DOHH2 (cell line): ENCODE results near the gene SPIRE1.

ENCODE experiments used
- H3F3A ChIP-seq: fragments of 200-600 bp; sonication (generic), shearing (Covaris generic); 2 replicates; pipeline ENCODE4 v1.6.0; 2016; ENCODE audit warnings: antibody characterized with exemption, mild to moderate bottlenecking; ENCODE audit not compliant: control insufficient read depth, insufficient read depth
- H3K27ac ChIP-seq: fragments of 200-600 bp; sonication (generic); 2 replicates; pipeline ENCODE4 v1.5.1; 2014; ENCODE audit warnings: low read depth, mild to moderate bottlenecking, low read length, moderate library complexity
- H3K27me3 ChIP-seq: fragments of 200-600 bp; sonication (generic); 2 replicates; pipeline ENCODE4 v1.6.1; 2014; ENCODE audit warnings: mild to moderate bottlenecking, low read length, mixed read lengths; ENCODE audit not compliant: control insufficient read depth
- H3K36me3 ChIP-seq: fragments of 200-600 bp; sonication (generic); 2 replicates; pipeline ENCODE4 v1.6.1; 2014; ENCODE audit warnings: mild to moderate bottlenecking, low read length, moderate library complexity, mixed read lengths; ENCODE audit not compliant: control insufficient read depth
- H3K4me1 ChIP-seq: fragments of 200-600 bp; sonication (generic); 2 replicates; pipeline ENCODE4 v1.6.1; 2014; ENCODE audit warnings: mild to moderate bottlenecking, low read length, mixed read lengths; ENCODE audit not compliant: control insufficient read depth
- H3K4me2 ChIP-seq: fragments of 200-600 bp; sonication (generic); 2 replicates; pipeline ENCODE4 v1.6.0; 2014; ENCODE audit warnings: mild to moderate bottlenecking, low read length, moderate library complexity
- H3K4me3 ChIP-seq: fragments of 200-600 bp; sonication (generic); 2 replicates; pipeline ENCODE4 v1.5.1; 2014; ENCODE audit warnings: mild to moderate bottlenecking, low read length, mixed read lengths
- H3K79me2 ChIP-seq: fragments of 200-600 bp; sonication (generic); 2 replicates; pipeline ENCODE4 v1.6.1; 2014; ENCODE audit warnings: mild to moderate bottlenecking, low read length, mixed read lengths; ENCODE audit not compliant: control insufficient read depth
- H3K9me2 ChIP-seq: fragments of 200-600 bp; sonication (generic); replicated peaks from 2 replicates; pipeline ENCODE4 v1.6.1; 2014; ENCODE audit warnings: mild to moderate bottlenecking, low read length, mixed read lengths; ENCODE audit not compliant: control insufficient read depth
- H3K9me3 ChIP-seq: fragments of 200-600 bp; sonication (generic); 2 replicates; pipeline ENCODE4 v1.6.1; 2014; ENCODE audit warnings: antibody characterized with exemption, low read length, mixed read lengths; ENCODE audit not compliant: control insufficient read depth, insufficient read depth
- H4K20me1 ChIP-seq: fragments of 200-600 bp; sonication (generic); 2 replicates; pipeline ENCODE4 v1.6.0; 2014; ENCODE audit warnings: low read depth, mild to moderate bottlenecking, antibody characterized with exemption, low read length, moderate library complexity; ENCODE audit not compliant: control insufficient read depth, insufficient read depth
- EZH2phosphoT487 ChIP-seq: fragments of 200-600 bp; sonication (generic); IDR thresholded peaks from 2 replicates; pipeline ENCODE4 v1.6.1; 2017; ENCODE audit warnings: borderline replicate concordance, mild to moderate bottlenecking, antibody characterized with exemption, low read length, moderate library complexity, mixed read lengths
- TF ChIP-seq, protein P1 (sequence below): fragments of 200-600 bp; sonication (generic); IDR thresholded peaks from one replicate; pipeline ENCODE4 v1.5.1; 2014; ENCODE audit warnings: antibody characterized with exemption, mild to moderate bottlenecking, low read depth, low read length; ENCODE audit not compliant: poor library complexity, severe bottlenecking

The SPIRE1 gene

GRCh38 chr18:12397254-12397653, 260.7 kb downstream of the SPIRE1 start:
- no peak overlapping the region for H3K4me3 ChIP-seq
- no peaks in the 10 kb centered on the region for H4K20me1 ChIP-seq
- H3K9me3 ChIP-seq = no peaks in the 10 kb centered on the region
- H3K4me1 ChIP-seq = no peaks in the 10 kb centered on the region
- no peaks in the 10 kb centered on the region for H3K9me2 ChIP-seq
- no peak overlapping the region for H3K4me2 ChIP-seq
- H3K36me3 ChIP-seq = no peaks in the 10 kb centered on the region
- no peaks in the 10 kb centered on the region; the same call in 1 of the 2 replicates for H3F3A ChIP-seq
- no peaks in the 10 kb centered on the region for H3K79me2 ChIP-seq
- peaks cover 19% of the 10 kb centered on the region for H3K27me3 ChIP-seq
- H3K27ac ChIP-seq = no peak overlapping the region
- TF ChIP-seq, protein P1, sequence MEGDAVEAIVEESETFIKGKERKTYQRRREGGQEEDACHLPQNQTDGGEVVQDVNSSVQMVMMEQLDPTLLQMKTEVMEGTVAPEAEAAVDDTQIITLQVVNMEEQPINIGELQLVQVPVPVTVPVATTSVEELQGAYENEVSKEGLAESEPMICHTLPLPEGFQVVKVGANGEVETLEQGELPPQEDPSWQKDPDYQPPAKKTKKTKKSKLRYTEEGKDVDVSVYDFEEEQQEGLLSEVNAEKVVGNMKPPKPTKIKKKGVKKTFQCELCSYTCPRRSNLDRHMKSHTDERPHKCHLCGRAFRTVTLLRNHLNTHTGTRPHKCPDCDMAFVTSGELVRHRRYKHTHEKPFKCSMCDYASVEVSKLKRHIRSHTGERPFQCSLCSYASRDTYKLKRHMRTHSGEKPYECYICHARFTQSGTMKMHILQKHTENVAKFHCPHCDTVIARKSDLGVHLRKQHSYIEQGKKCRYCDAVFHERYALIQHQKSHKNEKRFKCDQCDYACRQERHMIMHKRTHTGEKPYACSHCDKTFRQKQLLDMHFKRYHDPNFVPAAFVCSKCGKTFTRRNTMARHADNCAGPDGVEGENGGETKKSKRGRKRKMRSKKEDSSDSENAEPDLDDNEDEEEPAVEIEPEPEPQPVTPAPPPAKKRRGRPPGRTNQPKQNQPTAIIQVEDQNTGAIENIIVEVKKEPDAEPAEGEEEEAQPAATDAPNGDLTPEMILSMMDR = no peak
- TF ChIP-seq EZH2phosphoT487 = no peak
